ENCODE data around the gene MLEC. TPM values are rescaled to one million over a fixed set of nuclear protein-coding genes. Genes with fewer than 3 reads are reported as not detected.
"Not testable (repeated sequence)": the region's sequence is repeated elsewhere in the genome, so short reads cannot be mapped to it uniquely, and the experiment has no call there.

The MLEC gene
- total RNA-seq, 2 experiments from 2014 or later = 69.7 to 101 TPM

- CTCF ChIA-PET (ENCODE audit: unreplicated experiment) = interaction anchor here (0.8 kb wide), 1 partner anchor 22 kb away, joined by 3 read pairs; no protein-coding TSS in a partner anchor
- no peak for TF ChIP-seq EZH2phosphoT487 (IDR thresholded peaks at IDR 0.05; ENCODE audit: borderline replicate concordance, low read depth, low read length)
- H4K20me1 ChIP-seq (ENCODE audit: insufficient read depth, low read length) = no peaks in the 10 kb centered on the region
- intact Hi-C loops (cut with micrococcal nuclease; ENCODE audit: unreplicated experiment) = no loop called here
- POLR2A ChIA-PET = interaction anchor here (0.6 kb wide), 1 partner anchor 44 kb away, joined by 3 read pairs; no protein-coding TSS in a partner anchor
- no peak for DNase-seq (ENCODE audit: low spot score)
- H3K27ac ChIP-seq (ENCODE audit: low read depth, low read length, poor library complexity, severe bottlenecking) = peak overlapping the region; percentile 94
- H3K9me3 ChIP-seq (ENCODE audit: low read length) = no peaks in the 10 kb centered on the region
- no peaks in the 10 kb centered on the region for H3K36me3 ChIP-seq (ENCODE audit: insufficient read depth, low read length)
- no peaks in the 10 kb centered on the region for H3K79me2 ChIP-seq (ENCODE audit: insufficient read depth, low read depth, low read length)
- no peak overlapping the region for H3K4me3 ChIP-seq (ENCODE audit: low read depth, low read length, poor library complexity, severe bottlenecking)
- no TSS peak for BruUV-seq (replicated peaks)
- no peaks in the 10 kb centered on the region for H3K9me2 ChIP-seq (ENCODE audit: insufficient read depth, low read length)
- H2AFZ ChIP-seq (ENCODE audit: low read length) = peak overlapping the region; percentile 65; the same call in 1 of the 2 replicates
- H3K4me1 ChIP-seq (ENCODE audit: insufficient read depth, low read length, poor library complexity, severe bottlenecking) = peaks cover 78% of the 10 kb centered on the region
- H3K4me2 ChIP-seq (ENCODE audit: low read length) = peak overlapping the region; percentile 64
Measured at GRCh38 chr12:120668091-120668867, 18.7 kb upstream of the MLEC start.

DNA sequence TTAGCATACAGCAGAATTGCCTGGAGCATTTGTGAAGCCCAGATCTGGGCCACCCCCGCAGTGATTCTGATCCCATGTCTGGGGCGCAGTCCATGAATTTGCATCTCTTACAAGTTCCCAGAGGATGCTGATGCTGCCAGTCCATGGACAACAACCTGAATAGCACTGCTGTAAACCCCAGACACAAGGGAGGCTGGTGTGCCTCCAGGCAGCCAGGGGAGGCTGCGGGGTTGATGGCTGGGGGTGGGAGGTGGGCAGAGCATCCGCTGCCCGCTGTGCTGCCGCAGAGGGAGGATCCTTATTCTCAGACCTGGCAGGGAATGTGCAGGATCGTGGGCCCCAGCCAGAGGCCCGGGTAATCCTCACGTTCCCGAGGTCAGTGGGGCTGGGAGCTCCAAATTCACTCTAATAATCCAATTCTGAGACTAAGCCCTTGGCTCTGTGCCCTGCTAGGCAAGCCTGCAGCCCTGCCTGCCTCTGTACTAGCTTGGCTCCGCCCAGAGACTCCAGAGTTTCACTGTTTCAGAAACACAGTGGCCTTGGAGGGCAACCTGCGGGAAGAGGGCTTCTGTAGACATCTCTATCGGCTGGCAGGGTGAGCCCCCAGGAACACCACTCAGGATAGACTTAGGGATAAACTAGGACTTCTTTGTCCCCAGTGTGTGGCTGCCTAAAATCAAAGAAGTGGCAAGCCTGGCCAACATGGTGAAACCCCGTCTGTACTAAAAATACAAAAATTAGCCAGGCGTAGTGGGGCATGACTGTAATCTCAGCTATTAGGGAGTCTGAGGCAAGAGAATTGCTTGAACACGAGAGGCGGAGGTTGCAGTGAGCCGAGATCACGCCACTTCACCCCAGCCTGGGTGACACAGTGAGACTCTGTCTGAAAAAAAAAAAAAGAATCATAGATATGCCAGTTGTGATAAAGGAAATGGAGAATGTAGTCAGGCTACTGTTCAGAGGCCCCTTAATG lies 17.8 kb upstream of the MLEC start:
- no peaks in the 10 kb centered on the region for H4K20me1 ChIP-seq (ENCODE audit: insufficient read depth, low read length)
- H3K79me2 ChIP-seq (ENCODE audit: insufficient read depth, low read depth, low read length) = no peaks in the 10 kb centered on the region
- H3K36me3 ChIP-seq (ENCODE audit: insufficient read depth, low read length) = no peaks in the 10 kb centered on the region
- peak; percentile 72 for DNase-seq (ENCODE audit: low spot score)
- intact Hi-C loops (cut with micrococcal nuclease; ENCODE audit: unreplicated experiment) = loop anchor here (1.0 kb wide), 1 partner anchor 17 kb away; no protein-coding TSS in a partner anchor
- BruUV-seq (replicated peaks) = no TSS peak
- ChIA-PET CTCF (ENCODE audit: unreplicated experiment) (interaction anchor here (1.4 kb wide), 1 partner anchor 15 kb away, joined by 3 read pairs; no protein-coding TSS in a partner anchor), POLR2A (interaction anchor here (1.3 to 1.5 kb wide), 2 partner anchors 9 to 11 kb away, joined by 3 to 6 read pairs; no protein-coding TSS in a partner anchor)
- H3K9me2 ChIP-seq (ENCODE audit: insufficient read depth, low read length) = no peaks in the 10 kb centered on the region
- TF ChIP-seq, protein P1, sequence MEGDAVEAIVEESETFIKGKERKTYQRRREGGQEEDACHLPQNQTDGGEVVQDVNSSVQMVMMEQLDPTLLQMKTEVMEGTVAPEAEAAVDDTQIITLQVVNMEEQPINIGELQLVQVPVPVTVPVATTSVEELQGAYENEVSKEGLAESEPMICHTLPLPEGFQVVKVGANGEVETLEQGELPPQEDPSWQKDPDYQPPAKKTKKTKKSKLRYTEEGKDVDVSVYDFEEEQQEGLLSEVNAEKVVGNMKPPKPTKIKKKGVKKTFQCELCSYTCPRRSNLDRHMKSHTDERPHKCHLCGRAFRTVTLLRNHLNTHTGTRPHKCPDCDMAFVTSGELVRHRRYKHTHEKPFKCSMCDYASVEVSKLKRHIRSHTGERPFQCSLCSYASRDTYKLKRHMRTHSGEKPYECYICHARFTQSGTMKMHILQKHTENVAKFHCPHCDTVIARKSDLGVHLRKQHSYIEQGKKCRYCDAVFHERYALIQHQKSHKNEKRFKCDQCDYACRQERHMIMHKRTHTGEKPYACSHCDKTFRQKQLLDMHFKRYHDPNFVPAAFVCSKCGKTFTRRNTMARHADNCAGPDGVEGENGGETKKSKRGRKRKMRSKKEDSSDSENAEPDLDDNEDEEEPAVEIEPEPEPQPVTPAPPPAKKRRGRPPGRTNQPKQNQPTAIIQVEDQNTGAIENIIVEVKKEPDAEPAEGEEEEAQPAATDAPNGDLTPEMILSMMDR (conservative IDR thresholded peaks at IDR 0.05; ENCODE audit: low read length) = no peak
- TF ChIP-seq EZH2phosphoT487 (IDR thresholded peaks at IDR 0.05; ENCODE audit: borderline replicate concordance, low read depth, low read length) = no peak
- peak overlapping the region; percentile 64 for H3K4me2 ChIP-seq (ENCODE audit: low read length)
- peak overlapping the region; percentile 44 for H3K4me3 ChIP-seq (ENCODE audit: low read depth, low read length, poor library complexity, severe bottlenecking)
- peaks cover 78% of the 10 kb centered on the region for H3K4me1 ChIP-seq (ENCODE audit: insufficient read depth, low read length, poor library complexity, severe bottlenecking)
- H2AFZ ChIP-seq (ENCODE audit: low read length) = peak overlapping the region; percentile 65; the same call in 1 of the 2 replicates
- peak overlapping the region; percentile 94 for H3K27ac ChIP-seq (ENCODE audit: low read depth, low read length, poor library complexity, severe bottlenecking)
- no peaks in the 10 kb centered on the region for H3K9me3 ChIP-seq (ENCODE audit: low read length)

- H3K9me2 ChIP-seq (ENCODE audit: insufficient read depth, low read length); H3K9me3 ChIP-seq (ENCODE audit: low read length); H3K79me2 ChIP-seq (ENCODE audit: insufficient read depth, low read depth, low read length); BruUV-seq (replicated peaks); DNase-seq (ENCODE audit: low spot score); H4K20me1 ChIP-seq (ENCODE audit: insufficient read depth, low read length); intact Hi-C loops (cut with micrococcal nuclease; ENCODE audit: unreplicated experiment); H3K36me3 ChIP-seq (ENCODE audit: insufficient read depth, low read length): not testable (repeated sequence)
- POLR2A ChIA-PET = interaction anchor here (0.6 to 1.5 kb wide), 5 partner anchors 8 to 154 kb away, joined by 3 to 6 read pairs (median 3); no protein-coding TSS in a partner anchor
- H3K4me3 ChIP-seq (ENCODE audit: low read depth, low read length, poor library complexity, severe bottlenecking) = peak overlapping the region; percentile 44
- peak overlapping the region; percentile 64 for H3K4me2 ChIP-seq (ENCODE audit: low read length)
- CTCF ChIA-PET (ENCODE audit: unreplicated experiment) = interaction anchor here (1.4 kb wide), 1 partner anchor 14 kb away, joined by 3 read pairs; no protein-coding TSS in a partner anchor
- peak overlapping the region; percentile 94 for H3K27ac ChIP-seq (ENCODE audit: low read depth, low read length, poor library complexity, severe bottlenecking)
- H3K4me1 ChIP-seq (ENCODE audit: insufficient read depth, low read length, poor library complexity, severe bottlenecking) = peaks cover 84% of the 10 kb centered on the region
- H2AFZ ChIP-seq (ENCODE audit: low read length) = peak overlapping the region; percentile 65; the same call in 1 of the 2 replicates
Measured at GRCh38 chr12:120670237-120670636, 16.7 kb upstream of the MLEC start.
